RWPE1 (cell line): ENCODE measurements around the gene RABIF.
"Not testable (repeated sequence)": the region's sequence is repeated elsewhere in the genome, so short reads cannot be mapped to it uniquely, and the experiment has no call there.

Experiments
- CTCF ChIA-PET: fragments of 350-600 bp; sonication (Branson Sonifier 250); formaldehyde crosslinking; extraction: SDS; loops from one replicate; lab custom pipeline; 2021; lab: Yijun Ruan, JAX
- POLR2A ChIA-PET: fragments of 400-600 bp; formaldehyde crosslinking; extraction: SDS; loops from one replicate; lab custom pipeline; 2020; ENCODE audit warnings: antibody characterized with exemption; ENCODE audit not compliant: low non-redundant PET; lab: Yijun Ruan, JAX
- DNase-seq: peaks from one replicate; pipeline ENCODE4 v3.0.0; 2012; ENCODE audit warnings: low spot score
- H3K27ac ChIP-seq: fragments of 450-650 bp; 2 replicates; pipeline ENCODE4 v1.5.1; 2017
- CTCF ChIP-seq: fragments of 450-650 bp; conservative IDR thresholded peaks from 2 replicates; pipeline ENCODE4 v1.5.1; 2017; ENCODE audit warnings: low read depth, mild to moderate bottlenecking

The RABIF gene

DNA sequence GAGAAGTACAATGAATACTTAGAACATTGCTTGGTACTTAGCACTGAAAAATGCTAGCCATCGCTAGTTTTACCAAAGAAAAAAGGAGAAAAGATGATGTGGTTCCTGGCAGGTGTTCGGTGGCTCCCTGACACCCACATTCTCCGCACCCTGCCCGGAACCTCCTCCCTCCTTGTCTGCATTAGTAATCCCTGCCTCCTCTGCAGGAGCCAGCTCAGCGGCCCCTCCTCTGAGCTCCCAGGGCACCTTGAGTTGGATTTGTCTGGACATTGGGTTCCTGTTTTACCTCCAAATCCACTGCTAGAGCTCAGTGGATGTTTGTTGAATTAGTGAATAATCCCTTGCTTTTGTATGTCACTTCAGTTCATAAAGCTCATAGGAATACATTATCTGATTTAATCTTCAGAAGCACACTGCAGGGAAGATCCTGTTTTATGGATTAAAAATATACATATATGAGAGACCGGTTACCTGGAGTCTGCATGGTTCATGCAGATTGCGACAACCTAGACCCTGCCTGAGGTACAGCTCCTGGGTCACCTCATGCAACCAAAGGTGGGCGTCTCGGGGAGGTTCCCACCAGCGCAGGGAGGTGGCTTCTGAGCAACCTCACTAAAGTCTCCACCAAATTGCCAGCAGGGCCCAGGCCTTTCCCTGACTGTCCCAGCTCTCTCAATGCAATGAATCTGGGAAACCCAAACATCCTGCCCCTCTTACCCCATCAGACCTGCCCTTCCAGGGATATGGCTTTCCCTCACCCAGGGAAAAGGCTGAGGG lies 54.0 kb downstream of the RABIF start:
- H3K27ac ChIP-seq = no peak overlapping the region
- POLR2A ChIA-PET = no interaction called here
- TF ChIP-seq CTCF = no peak
- CTCF ChIA-PET = interaction anchor here (0.6 to 1.3 kb wide), 6 partner anchors 11 to 1289 kb away, joined by 3 read pairs; no protein-coding TSS in a partner anchor
- DNase-seq = peak; percentile 79

DNA sequence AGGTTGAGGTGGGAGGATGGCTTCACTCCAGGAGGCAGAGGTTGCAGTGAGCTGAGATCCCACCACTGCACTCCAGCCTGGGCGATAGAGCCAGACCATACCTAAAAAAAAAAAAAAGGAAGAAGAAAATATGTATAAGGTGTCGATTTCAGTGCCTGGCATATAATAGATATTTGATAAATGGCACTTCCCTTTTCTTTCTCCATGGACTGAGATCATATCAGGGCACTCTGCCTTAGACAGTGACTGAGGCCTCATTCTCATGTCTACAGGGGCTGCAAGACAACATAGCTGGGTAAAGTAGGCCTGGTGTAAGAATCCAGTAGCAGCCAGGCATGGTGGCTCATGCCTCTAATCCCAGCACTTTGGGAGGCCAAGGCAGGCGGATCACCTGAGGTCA lies 57.0 kb downstream of the RABIF start:
- CTCF ChIA-PET = interaction anchor here (0.6 to 1.0 kb wide), 2 partner anchors 12 to 1484 kb away, joined by 3 to 4 read pairs; no protein-coding TSS in a partner anchor
- POLR2A ChIA-PET = no interaction called here
- no peak overlapping the region for H3K27ac ChIP-seq
- TF ChIP-seq CTCF = no peak
- DNase-seq = no peak

DNA sequence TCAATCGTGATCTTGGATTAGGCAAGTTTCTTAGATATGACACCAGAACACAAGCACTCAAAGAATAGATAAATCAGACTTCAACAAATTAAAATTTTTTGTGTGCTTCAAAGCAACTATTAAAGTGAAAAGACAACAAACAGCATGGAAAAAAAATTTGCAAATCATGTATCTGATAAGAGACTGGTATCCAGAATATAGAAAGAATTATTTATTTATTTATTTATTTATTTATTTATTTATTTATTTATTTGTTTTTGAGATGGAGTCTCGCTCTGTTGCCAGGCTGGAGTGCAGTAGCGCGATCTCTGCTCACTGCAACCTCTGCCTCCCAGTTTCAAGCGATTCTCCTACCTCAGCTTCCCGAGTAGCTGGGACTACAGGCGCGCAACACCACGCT lies 59.7 kb downstream of the RABIF start:
- POLR2A ChIA-PET, CTCF ChIA-PET, DNase-seq, H3K27ac ChIP-seq: not testable (repeated sequence)
